GM21526 (cell line): ENCODE measurements around the gene EDC4.
"Not testable (repeated sequence)": the region's sequence is repeated elsewhere in the genome, so short reads cannot be mapped to it uniquely, and the experiment has no call there.

ENCODE experiments used
- ATAC-seq: cut with Tn5 transposase; IDR thresholded peaks from one replicate; pipeline ENCODE4 v1.9.1; 2021; ENCODE audit warnings: moderate library complexity; ENCODE audit not compliant: unreplicated experiment, low FRiP score

The EDC4 gene

GRCh38 chr16:67872631-67873434, at the start of gene EDC4:
TSS of gene EDC4 (plus strand) at chr16:67873052. CDS start at chr16:67873262, 210 bp downstream.
- ATAC-seq: peak; percentile 60

- no peak for ATAC-seq
These were observed 47.7 kb upstream of the EDC4 start for GRCh38 chr16:67825119-67825518.

- no peak for ATAC-seq
These were observed 46.9 kb upstream of the EDC4 start for GRCh38 chr16:67825906-67826305.

- no peak for ATAC-seq
These were observed 44.2 kb upstream of the EDC4 start for GRCh38 chr16:67828651-67829050.

GRCh38 chr16:67833030-67833414, 39.8 kb upstream of the EDC4 start:
- no peak for ATAC-seq

GRCh38 chr16:67833415-67834241, 39.2 kb upstream of the EDC4 start:
- peak; percentile 89 for ATAC-seq

- no peak for ATAC-seq
These were observed 38.6 kb upstream of the EDC4 start for GRCh38 chr16:67834242-67834614.

GRCh38 chr16:67837190-67837589, 35.7 kb upstream of the EDC4 start:
- ATAC-seq: not testable (repeated sequence)

GRCh38 chr16:67837811-67838210, 35.0 kb upstream of the EDC4 start:
- ATAC-seq: no peak

- peak; percentile 3 for ATAC-seq
These were observed 31.5 kb upstream of the EDC4 start for GRCh38 chr16:67841198-67841815.

- ATAC-seq: peak; percentile 43
These were observed 30.9 kb upstream of the EDC4 start, which contains the start of gene THAP11 for GRCh38 chr16:67841816-67842508. TSS of gene THAP11 (plus strand) at chr16:67842320. CDS start at chr16:67842555, 235 bp downstream.

- peak; percentile 8 for ATAC-seq
These were observed 30.1 kb upstream of the EDC4 start for GRCh38 chr16:67842509-67843342.

GRCh38 chr16:67843343-67843765, 29.5 kb upstream of the EDC4 start:
- no peak for ATAC-seq

GRCh38 chr16:67844497-67844896, 28.4 kb upstream of the EDC4 start:
- no peak for ATAC-seq

GRCh38 chr16:67845291-67846062, 27.4 kb upstream of the EDC4 start:
- no peak for ATAC-seq

GRCh38 chr16:67846063-67846319, 26.9 kb upstream of the EDC4 start:
- ATAC-seq: no peak

GRCh38 chr16:67846320-67847063, 26.4 kb upstream of the EDC4 start, which contains the start of gene NUTF2:
TSS of gene NUTF2 (plus strand) at chr16:67846933. CDS start at chr16:67865131, 18,198 bp downstream.
- ATAC-seq: peak; percentile 44
